Measurements from ENCODE around the gene PTK6.

PTK6 gene

GRCh38 chr20:63495741-63496595 lies 41.2 kb downstream of the PTK6 start:
- CTCF ChIA-PET, result interaction anchor here (0.8 to 2.5 kb wide), 24 partner anchors 9 to 625 kb away, joined by 3 to 15 read pairs (median 4); partner anchors contain the start of genes HELZ2, LKAAEAR1, PPDPF and PTK6
- TF ChIP-seq CTCF (IDR thresholded peaks at IDR 0.05; ENCODE audit: control extremely low read depth, extremely low read depth, low read depth, missing control alignments), result peak; percentile 97
- peak; percentile 89 for DNase-seq (ENCODE audit: extremely low spot score)
- POLR2A ChIA-PET, result no interaction called here

- POLR2A ChIA-PET, result no interaction called here
- CTCF ChIA-PET, result interaction anchor here (1.3 to 2.5 kb wide), 6 partner anchors 10 to 43 kb away, joined by 4 to 15 read pairs (median 6); partner anchors contain the start of gene PTK6
- TF ChIP-seq CTCF (IDR thresholded peaks at IDR 0.05; ENCODE audit: control extremely low read depth, extremely low read depth, low read depth, missing control alignments), result no peak
- DNase-seq (ENCODE audit: extremely low spot score), result no peak
Measured at GRCh38 chr20:63495167-63495720, 41.9 kb downstream of the PTK6 start.

GRCh38 chr20:63494420-63495166 lies 42.6 kb downstream of the PTK6 start:
- CTCF ChIA-PET, result interaction anchor here (0.9 to 1.4 kb wide), 4 partner anchors 8 to 44 kb away, joined by 3 to 5 read pairs (median 4); no protein-coding TSS in a partner anchor
- no peak for DNase-seq (ENCODE audit: extremely low spot score)

GRCh38 chr20:63494084-63494419 lies 43.1 kb downstream of the PTK6 start:
- CTCF ChIA-PET, result interaction anchor here (0.9 to 1.4 kb wide), 4 partner anchors 9 to 45 kb away, joined by 3 to 5 read pairs (median 4); no protein-coding TSS in a partner anchor
- no peak for TF ChIP-seq CTCF (IDR thresholded peaks at IDR 0.05; ENCODE audit: control extremely low read depth, extremely low read depth, low read depth, missing control alignments)
- DNase-seq (ENCODE audit: extremely low spot score), result no peak
- POLR2A ChIA-PET, result no interaction called here

More at GRCh38 chr20:63494420-63495166, 42.6 kb downstream of the PTK6 start:
- POLR2A ChIA-PET, result no interaction called here
- no peak for TF ChIP-seq CTCF (IDR thresholded peaks at IDR 0.05; ENCODE audit: control extremely low read depth, extremely low read depth, low read depth, missing control alignments)

- POLR2A ChIA-PET, result no interaction called here
Measured at GRCh38 chr20:63493563-63494020, 43.6 kb downstream of the PTK6 start.

More at GRCh38 chr20:63493563-63494020, 43.6 kb downstream of the PTK6 start:
- TF ChIP-seq CTCF (IDR thresholded peaks at IDR 0.05; ENCODE audit: control extremely low read depth, extremely low read depth, low read depth, missing control alignments), result no peak
- CTCF ChIA-PET, result interaction anchor here (0.9 to 1.4 kb wide), 4 partner anchors 9 to 45 kb away, joined by 3 to 5 read pairs (median 4); no protein-coding TSS in a partner anchor
- DNase-seq (ENCODE audit: extremely low spot score), result no peak

Data from GM10248 (cell line).